SK-N-SH treated with all-trans-retinoic acid at 6 μM for 48 hours (cell line): ENCODE measurements around the gene CAV3.

ENCODE experiments used
- ARNTL ChIP-seq: fragments of 450-650 bp; formaldehyde crosslinking; IDR thresholded peaks from 2 replicates; pipeline ENCODE4 v1.5.0; 2020; ENCODE audit warnings: low read depth, mild to moderate bottlenecking, moderate library complexity, borderline replicate concordance
- BACH2 ChIP-seq: fragments of 250-450 bp; sonication (Bioruptor Pico); IDR thresholded peaks from 2 replicates; pipeline ENCODE4 v1.9.0; 2021; ENCODE audit warnings: mild to moderate bottlenecking, borderline replicate concordance
- CREB5 ChIP-seq: fragments of 250-450 bp; sonication (Bioruptor Pico); IDR thresholded peaks from 2 replicates; pipeline ENCODE4 v1.5.1; 2020; ENCODE audit warnings: low read depth, mild to moderate bottlenecking, moderate library complexity
- ESRRG ChIP-seq: fragments of 250-450 bp; sonication (Bioruptor Pico); IDR thresholded peaks from 2 replicates; pipeline ENCODE4 v1.6.1; 2021; ENCODE audit warnings: mild to moderate bottlenecking
- PATZ1 ChIP-seq: fragments of 250-450 bp; sonication (Bioruptor Pico); IDR thresholded peaks from 2 replicates; pipeline ENCODE4 v1.8.0; 2020; ENCODE audit warnings: mild to moderate bottlenecking, moderate library complexity, borderline replicate concordance
- PPARA ChIP-seq: fragments of 250-450 bp; sonication (Bioruptor Pico); IDR thresholded peaks from 2 replicates; pipeline ENCODE4 v1.5.0; 2020; ENCODE audit warnings: mild to moderate bottlenecking, borderline replicate concordance
- RARB ChIP-seq: fragments of 250-450 bp; sonication (Bioruptor Pico); IDR thresholded peaks from 2 replicates; pipeline ENCODE4 v1.8.0; 2021; ENCODE audit warnings: mild to moderate bottlenecking, moderate library complexity
- SNAI2 ChIP-seq: fragments of 250-450 bp; sonication (Bioruptor Pico); IDR thresholded peaks from 2 replicates; pipeline ENCODE4 v1.5.0; 2020; ENCODE audit warnings: mild to moderate bottlenecking, moderate library complexity
- TSHZ2 ChIP-seq: fragments of 250-450 bp; sonication (Bioruptor Pico); IDR thresholded peaks from 2 replicates; pipeline ENCODE4 v1.5.0; 2020; ENCODE audit warnings: mild to moderate bottlenecking, moderate library complexity
- ZFP3 ChIP-seq: fragments of 250-450 bp; sonication (Bioruptor Pico); IDR thresholded peaks from 2 replicates; pipeline ENCODE4 v1.5.0; 2020; ENCODE audit warnings: mild to moderate bottlenecking, moderate library complexity
- ZNF70 ChIP-seq: fragments of 450-650 bp; formaldehyde crosslinking; IDR thresholded peaks from 2 replicates; pipeline ENCODE4 v1.5.0; 2020; ENCODE audit warnings: mild to moderate bottlenecking, moderate library complexity
- ZNF8 ChIP-seq: fragments of 450-650 bp; formaldehyde crosslinking; IDR thresholded peaks from 2 replicates; pipeline ENCODE4 v1.5.0; 2020; ENCODE audit warnings: mild to moderate bottlenecking, moderate library complexity

- no peak for TF ChIP-seq ARNTL (CRISPR knock-in tag)
- no peak for TF ChIP-seq ZNF70
- no peak for TF ChIP-seq BACH2 (CRISPR knock-in tag)
- TF ChIP-seq ZFP3 (CRISPR knock-in tag), result peak; percentile 78; the same call in 1 of the 2 replicates
- TF ChIP-seq PPARA (CRISPR knock-in tag), result no peak
- no peak for TF ChIP-seq RARB (CRISPR knock-in tag)
- no peak for TF ChIP-seq PATZ1 (CRISPR knock-in tag)
- TF ChIP-seq SNAI2, result no peak
- no peak for TF ChIP-seq ESRRG (CRISPR knock-in tag)
- TF ChIP-seq ZNF8, result no peak
- TF ChIP-seq CREB5 (CRISPR knock-in tag), result no peak
- TF ChIP-seq TSHZ2, result no peak
Measured at GRCh38 chr3:8739757-8740504, 6.3 kb downstream of the CAV3 start.
